Measurements from ENCODE around the gene TRMT112.

The TRMT112 gene

DNA sequence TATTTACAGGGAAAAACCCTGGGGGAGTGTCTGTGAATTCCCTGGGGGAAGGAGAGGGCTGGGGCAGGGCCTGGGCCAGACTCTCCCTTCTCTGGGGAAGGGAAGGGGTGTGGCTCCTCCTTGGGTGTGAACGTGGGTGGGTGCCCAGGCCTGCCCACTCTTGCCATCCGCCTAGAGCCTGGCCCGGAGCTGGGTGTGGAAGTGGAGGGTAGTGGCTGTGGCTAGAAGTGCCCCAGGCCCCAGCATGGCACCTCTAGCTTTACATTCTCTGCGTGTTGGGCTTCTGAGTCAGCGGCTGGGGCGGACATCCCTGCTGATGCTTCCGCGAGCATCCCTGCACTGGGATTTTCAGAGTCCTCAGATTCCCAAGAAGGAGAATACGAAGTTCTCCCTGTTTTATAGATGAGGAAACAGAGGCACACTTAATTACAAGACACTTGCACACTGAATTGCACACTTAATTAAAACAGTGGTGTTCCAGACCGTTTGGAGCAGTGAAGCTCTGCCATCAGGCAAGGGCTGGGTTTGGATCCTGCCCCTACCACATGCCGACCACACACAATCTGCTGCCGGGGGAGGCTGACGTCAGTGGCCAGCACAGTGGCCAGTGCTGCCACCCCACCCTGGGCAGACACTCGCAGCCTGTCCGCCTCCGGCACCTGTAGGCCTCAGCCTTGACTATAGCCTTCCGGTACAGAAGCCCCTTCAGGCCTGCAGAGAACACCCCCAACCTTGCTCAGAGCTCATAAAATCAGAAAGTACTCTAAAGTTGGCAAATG, 40.5 kb downstream of the TRMT112 start:
- no peak for DNase-seq (ENCODE audit: low read depth in 1 of 2, low spot score in 1 of 2)

DNA sequence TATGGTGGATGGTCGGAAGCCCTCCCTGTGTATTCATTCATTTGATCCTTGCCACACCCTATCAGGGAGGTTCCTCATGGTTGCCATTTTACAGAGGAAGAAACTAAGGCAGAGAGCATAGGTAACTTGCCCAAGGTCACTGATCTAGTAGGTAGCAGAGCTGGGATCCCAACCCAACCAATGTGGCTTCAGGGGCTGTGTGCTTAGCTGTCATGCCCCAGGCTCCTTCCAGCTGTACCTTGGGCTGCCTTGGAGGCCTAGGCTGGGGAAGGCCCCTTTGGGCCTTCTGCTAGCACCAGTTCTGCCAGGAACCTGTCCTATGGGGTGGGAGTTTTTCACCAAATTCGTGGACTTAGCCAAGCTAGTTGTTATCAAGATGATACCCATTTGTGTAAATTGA, 41.5 kb downstream of the TRMT112 start:
- DNase-seq (ENCODE audit: low read depth in 1 of 2, low spot score in 1 of 2) = no peak

DNA sequence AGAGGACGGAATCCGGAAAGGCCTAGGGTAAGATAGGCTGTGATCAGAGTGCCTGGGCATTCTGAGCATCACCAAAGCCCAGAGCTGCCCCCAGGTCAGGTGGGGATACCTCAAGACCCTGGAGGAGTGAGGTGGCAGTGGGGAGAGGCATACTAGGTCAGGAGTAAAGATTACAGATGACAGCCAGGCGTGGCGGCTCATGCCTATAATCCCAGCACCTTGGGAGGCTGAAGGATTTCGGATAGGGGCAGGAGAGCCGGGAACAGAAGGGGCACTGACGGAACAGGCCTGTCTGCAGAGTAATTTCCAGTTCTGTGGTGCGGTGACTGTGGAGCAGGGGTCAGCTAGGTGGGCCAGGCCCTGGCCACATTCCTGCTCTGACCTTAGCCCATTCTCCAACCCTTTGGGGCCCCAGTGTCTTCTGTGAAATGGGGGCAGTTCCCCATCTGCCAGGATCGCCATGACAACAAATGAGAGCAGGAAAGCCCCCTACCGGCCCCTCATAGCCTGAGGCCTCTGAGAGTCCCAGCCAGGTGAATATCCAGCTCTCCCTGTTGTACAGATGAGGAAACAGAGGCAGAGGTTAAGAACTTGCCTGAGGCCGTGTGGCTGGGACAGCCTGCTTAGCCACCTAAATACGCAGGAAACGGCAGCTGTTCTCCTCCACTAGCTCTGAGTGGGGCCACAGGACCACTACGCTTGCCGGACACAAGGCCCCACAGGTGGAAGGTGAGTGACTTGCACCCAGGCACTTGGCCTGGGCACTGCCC, 42.1 kb downstream of the TRMT112 start:
- DNase-seq (ENCODE audit: low read depth in 1 of 2, low spot score in 1 of 2) = no peak

DNA sequence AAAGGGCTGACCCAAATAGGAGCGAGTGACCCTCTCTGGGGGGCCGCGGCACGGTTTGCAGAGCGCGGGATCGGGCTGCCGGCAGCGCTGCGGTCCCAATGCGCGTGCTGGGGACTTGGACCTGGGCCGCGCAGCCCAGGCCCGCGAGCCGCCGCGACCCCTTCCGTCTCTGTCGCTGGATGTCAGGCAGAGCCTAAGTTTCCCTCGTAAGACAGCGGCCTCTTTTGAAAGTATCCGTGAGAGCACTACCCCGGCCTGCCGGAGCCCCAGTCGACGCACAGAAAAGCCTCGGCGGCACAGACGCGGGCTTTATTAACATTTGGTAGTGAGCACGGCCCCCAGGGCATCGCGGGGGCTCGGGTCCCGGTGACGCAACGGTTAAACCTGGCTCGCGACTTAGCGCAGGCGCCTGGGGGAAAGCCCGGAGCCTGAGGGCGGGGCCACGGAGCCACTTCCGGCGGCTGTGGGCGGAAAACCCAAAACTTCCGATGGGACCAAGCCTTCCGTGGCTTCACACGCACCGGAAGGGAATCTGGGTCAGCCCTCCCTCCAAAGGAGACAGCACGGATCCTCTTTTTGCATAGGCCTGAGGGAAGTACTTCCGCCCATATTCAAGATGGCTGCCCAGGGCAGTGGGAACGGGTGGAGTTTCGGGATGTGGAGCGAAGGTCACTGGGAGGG, 47.7 kb downstream of the TRMT112 start:
- DNase-seq (ENCODE audit: low read depth in 1 of 2, low spot score in 1 of 2) = peak; percentile 95 to 98

DNA sequence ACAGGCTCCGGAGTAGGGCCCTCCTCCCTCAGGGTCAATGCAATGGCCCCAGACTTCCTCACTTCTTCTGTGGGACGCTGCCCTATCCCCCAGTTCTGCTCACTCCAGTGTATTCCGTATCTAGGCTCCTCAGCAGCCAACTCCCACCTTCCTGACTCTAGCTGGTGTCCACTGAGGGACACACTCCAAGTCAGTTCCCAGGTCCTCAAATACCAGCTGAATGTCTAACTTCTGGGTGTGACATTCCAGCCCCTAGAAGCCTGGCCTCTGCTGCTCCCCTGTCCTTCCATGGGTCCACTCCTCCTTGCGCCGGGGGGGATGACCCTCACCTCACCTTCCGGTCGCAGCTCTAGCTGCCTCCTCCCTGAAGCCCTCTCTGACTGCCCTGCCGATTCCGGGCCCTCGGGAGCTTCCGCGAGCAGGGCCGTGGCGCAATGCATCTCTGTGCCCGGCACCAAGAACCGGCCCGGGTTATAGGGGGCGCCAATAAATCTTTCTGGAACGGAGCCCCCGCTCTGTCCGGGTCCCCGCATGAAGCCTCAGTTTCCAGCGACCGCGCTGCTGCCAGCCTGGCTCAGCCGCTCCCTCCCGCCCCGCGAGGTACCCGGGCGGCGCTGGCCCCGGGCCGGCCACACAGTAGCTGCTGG, 48.3 kb downstream of the TRMT112 start:
- no peak for DNase-seq (ENCODE audit: low read depth in 1 of 2, low spot score in 1 of 2)

DNA sequence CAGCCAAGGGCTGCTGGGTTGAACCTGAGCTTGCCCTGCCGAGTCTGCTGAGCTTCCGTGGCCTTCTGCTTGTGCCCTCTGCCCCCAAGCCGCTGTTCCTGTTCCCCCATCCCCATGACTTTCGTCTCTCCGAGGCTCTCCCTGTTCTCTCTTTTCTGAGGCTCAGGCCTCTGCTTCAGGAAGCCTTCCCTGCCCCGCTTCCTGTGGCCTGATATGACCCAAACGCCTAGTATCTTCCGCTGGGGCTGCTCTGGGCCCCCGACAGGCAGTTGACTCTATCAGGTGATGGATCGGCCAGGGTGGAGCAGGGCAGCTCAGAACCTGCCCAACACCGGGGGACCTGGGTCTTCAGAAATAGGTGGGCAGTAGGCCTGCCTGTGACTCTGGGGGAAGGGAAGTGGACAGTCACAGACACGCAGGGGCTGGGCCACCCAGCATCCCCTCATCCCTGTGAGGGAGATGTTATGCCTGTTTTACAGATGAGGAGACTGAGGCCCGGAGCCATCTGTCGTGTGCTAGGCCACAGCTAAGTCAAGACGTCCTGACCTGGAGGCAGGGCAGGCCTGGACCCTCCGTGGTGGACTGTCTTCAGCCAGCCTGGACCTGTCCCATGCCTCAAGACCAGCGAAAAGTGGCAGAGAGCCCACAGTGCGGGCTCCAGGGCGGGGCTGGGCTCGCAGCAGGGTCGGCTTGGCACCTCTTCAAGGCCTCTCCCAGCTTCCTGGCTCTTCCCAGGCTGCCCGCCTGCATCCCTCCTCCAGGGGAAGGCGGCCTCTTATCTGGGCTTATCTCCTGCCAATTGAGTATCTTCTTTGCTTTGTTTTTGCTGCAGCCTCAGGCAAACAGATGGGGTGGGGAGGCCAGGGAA, 49.1 kb downstream of the TRMT112 start:
- no peak for DNase-seq (ENCODE audit: low read depth in 1 of 2, low spot score in 1 of 2)

DNA sequence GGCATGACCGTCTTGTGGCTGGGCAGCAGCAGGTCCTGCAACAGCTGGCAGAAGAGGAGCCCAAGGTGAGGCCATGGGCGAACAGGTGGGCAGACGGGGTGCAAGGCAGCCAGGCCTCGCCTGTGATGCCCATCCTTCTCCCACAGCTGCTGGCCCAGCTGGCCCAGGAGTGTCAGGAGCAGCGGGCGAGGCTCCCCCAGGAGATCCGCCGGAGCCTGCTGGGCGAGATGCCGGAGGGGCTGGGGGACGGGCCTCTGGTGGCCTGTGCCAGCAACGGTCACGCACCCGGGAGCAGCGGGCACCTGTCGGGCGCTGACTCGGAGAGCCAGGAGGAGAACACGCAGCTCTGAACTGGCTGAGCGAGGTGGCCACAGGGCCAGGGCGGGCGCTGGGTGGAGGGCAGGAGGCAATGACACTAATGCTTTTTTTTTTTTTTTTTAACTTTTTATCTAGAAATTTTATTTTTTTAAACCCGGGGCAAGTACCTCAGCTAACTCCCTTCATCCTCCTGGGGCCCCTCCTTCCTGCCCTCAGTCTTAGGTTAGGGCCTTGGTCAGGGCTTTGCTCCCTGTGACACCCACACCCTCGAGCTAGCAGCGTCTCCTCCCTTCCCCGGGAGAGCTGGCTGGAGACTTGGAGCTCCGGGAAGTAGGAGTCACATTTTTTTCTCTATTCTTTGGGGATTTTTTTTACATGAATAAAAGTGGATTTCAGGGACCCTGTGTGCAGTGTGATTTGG, 50.0 kb downstream of the TRMT112 start:
- no peak for DNase-seq (ENCODE audit: low read depth in 1 of 2, low spot score in 1 of 2)
